Endodermal cell (in vitro differentiated cells): ENCODE results near the gene CDH13. TPM values are rescaled to one million over a fixed set of nuclear protein-coding genes. Genes with fewer than 3 reads are reported as not detected.

Experiments used
- DNase-seq: peaks from one replicate; pipeline ENCODE4 v3.0.0-alpha.2; 2017
- H3K27ac ChIP-seq: 2 replicates; pipeline ENCODE4 v1.5.1; 2013; ENCODE audit warnings: mild to moderate bottlenecking, low read depth, low read length, moderate library complexity
- H3K27me3 ChIP-seq: 2 replicates; pipeline ENCODE4 v1.6.1; 2013; ENCODE audit warnings: mild to moderate bottlenecking, low read length, moderate library complexity; ENCODE audit not compliant: insufficient read depth, control insufficient read depth, poor library complexity, severe bottlenecking
- H3K36me3 ChIP-seq: 2 replicates; pipeline ENCODE4 v1.7.0; 2013; ENCODE audit warnings: mild to moderate bottlenecking, low read length, moderate library complexity; ENCODE audit not compliant: control insufficient read depth, insufficient read depth
- H3K4me1 ChIP-seq: one replicate; pipeline ENCODE4 v1.7.0; 2013; ENCODE audit warnings: low read length; ENCODE audit not compliant: control insufficient read depth, insufficient read depth
- H3K4me3 ChIP-seq: 2 replicates; pipeline ENCODE4 v1.5.1; 2013; ENCODE audit warnings: mild to moderate bottlenecking, low read length, moderate library complexity
- H3K9ac ChIP-seq: 2 replicates; pipeline ENCODE4 v1.6.1; 2013; ENCODE audit warnings: mild to moderate bottlenecking, low read length, moderate library complexity; ENCODE audit not compliant: poor library complexity, severe bottlenecking; ENCODE audit errors: extremely low read depth
- H3K9me3 ChIP-seq: 2 replicates; pipeline ENCODE4 v1.6.1; 2013; ENCODE audit warnings: mild to moderate bottlenecking, low read length, moderate library complexity; ENCODE audit not compliant: control insufficient read depth
- H3K27ac Mint-ChIP-seq: 2 replicates; pipeline ENCODE4 v1.8.0; 2020; ENCODE audit warnings: mixed read lengths
- H3K27me3 Mint-ChIP-seq: 2 replicates; pipeline ENCODE4 v1.8.0; 2021; ENCODE audit warnings: mild to moderate bottlenecking, mixed read lengths; ENCODE audit not compliant: insufficient read depth
- H3K36me3 Mint-ChIP-seq: 2 replicates; pipeline ENCODE4 v1.8.0; 2020; ENCODE audit warnings: low read depth, mixed read lengths
- H3K4me1 Mint-ChIP-seq: 2 replicates; pipeline ENCODE4 v1.8.0; 2020; ENCODE audit warnings: mixed read lengths
- H3K4me3 Mint-ChIP-seq: 2 replicates; pipeline ENCODE4 v1.8.0; 2020; ENCODE audit warnings: mild to moderate bottlenecking, moderate library complexity, mixed read lengths
- H3K9me3 Mint-ChIP-seq: 2 replicates; pipeline ENCODE4 v1.8.0; 2020; ENCODE audit warnings: mild to moderate bottlenecking, mixed read lengths
- WGBS, 2 experiments: methylation state at CpG; one replicate each; pipeline versions ENCODE4 v1.1.5 to v1.1.7; 2013; ENCODE audit warnings: missing lambda C conversion rate in 2 of 2, mixed read lengths in 1 of 2; ENCODE audit not compliant: insufficient coverage in 1 of 2, insufficient read length in 1 of 2; 5-methylcytosine and 5-hydroxymethylcytosine counted together
- total RNA-seq, 2 donors: library from RNA; stranded (reverse); fragmentation: NEBNext Ultra II Directional in 1 of 2; extraction: Animal tissue kit (Norgen Biotek cat#: 25700) in 1 of 2; gene quantifications; 2 replicates in 1 of 2; 3 replicates in 1 of 2; pipeline ENCODE4 v1.2.1, GENCODE V29; 2021
- TF ChIP-seq, protein P1 (sequence below): fragments of 200-600 bp; sonication (generic); conservative IDR thresholded peaks from 2 replicates; pipeline ENCODE4 v1.5.0; 2021; ENCODE audit warnings: antibody characterized with exemption, mild to moderate bottlenecking

CDH13 gene
- total RNA-seq, 2 donors from 2014 or later, result 0.86 to 1.8 TPM

DNA sequence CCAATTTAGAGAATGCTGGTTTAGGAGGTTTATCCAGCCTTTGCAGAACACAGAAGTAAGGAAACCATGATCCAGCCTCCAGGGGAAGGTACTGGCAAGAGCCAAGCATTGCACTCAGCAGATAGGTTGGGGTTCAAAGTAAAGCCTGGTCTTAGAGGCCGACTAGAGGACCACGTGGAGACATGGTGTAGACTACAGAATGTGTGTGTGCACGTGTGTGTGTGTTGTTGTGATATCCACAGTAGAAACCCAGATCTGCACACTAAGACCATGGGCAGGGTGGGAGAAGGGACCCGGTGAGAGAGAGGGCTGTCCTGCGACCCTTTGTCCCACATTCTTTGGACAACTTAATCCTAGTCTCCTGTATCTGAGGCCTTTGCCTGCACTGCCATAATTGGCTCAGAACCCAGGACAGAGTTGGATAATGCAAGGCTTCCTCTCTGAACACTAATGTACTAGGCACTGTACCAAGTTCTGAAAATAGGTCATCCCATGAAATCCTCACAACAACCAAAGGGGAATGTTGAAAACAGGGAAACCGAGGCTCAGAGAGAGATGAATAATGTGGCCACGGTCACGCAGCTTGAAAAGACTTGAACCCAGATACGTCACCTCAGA, 855.9 kb downstream of the CDH13 start:
- 76 to 77% methylated on average over 5 to 9 of the region's 9 CpGs for WGBS, 2 experiments
- Histone ChIP-seq H3K9me3 (no peaks in the 10 kb centered on the region), H3K4me3 (no peak overlapping the region), H3K4me1 (peaks cover 3% of the 10 kb centered on the region), H3K27me3 (no peaks in the 10 kb centered on the region), H3K36me3 (no peaks in the 10 kb centered on the region), H3K9ac (no peak overlapping the region), H3K27ac (no peak overlapping the region)
- Mint-ChIP-seq H3K27me3 (peaks cover 6% of the 10 kb centered on the region), H3K9me3 (no peaks in the 10 kb centered on the region), H3K36me3 (no peaks in the 10 kb centered on the region), H3K4me1 (peaks cover 2% of the 10 kb centered on the region), H3K4me3 (no peak overlapping the region), H3K27ac (no peak overlapping the region)
- no peak for DNase-seq
- TF ChIP-seq, protein P1, sequence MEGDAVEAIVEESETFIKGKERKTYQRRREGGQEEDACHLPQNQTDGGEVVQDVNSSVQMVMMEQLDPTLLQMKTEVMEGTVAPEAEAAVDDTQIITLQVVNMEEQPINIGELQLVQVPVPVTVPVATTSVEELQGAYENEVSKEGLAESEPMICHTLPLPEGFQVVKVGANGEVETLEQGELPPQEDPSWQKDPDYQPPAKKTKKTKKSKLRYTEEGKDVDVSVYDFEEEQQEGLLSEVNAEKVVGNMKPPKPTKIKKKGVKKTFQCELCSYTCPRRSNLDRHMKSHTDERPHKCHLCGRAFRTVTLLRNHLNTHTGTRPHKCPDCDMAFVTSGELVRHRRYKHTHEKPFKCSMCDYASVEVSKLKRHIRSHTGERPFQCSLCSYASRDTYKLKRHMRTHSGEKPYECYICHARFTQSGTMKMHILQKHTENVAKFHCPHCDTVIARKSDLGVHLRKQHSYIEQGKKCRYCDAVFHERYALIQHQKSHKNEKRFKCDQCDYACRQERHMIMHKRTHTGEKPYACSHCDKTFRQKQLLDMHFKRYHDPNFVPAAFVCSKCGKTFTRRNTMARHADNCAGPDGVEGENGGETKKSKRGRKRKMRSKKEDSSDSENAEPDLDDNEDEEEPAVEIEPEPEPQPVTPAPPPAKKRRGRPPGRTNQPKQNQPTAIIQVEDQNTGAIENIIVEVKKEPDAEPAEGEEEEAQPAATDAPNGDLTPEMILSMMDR, result no peak

DNA sequence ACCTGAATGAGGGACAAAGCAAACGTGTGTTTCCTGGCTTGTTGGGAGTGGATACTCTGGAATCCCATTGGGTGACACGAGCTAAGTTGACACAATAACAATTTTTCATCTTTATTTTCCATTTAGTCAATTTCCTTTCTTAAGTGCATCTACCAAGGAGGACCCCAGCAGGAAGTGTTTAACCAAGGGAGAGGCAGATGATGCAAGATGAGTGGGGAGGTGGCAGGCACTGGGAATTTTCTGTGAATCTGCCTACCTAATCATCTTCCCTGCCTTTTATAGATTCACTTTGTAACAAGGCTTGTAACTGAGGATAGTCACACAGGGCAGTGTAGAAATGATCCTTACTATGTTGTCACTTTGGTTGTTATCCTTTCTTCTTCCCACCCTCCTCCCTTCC, 863.3 kb downstream of the CDH13 start:
- no peaks in the 10 kb centered on the region for H3K9me3 Mint-ChIP-seq
- H3K4me1 Mint-ChIP-seq, result peaks cover 14% of the 10 kb centered on the region
- no peaks in the 10 kb centered on the region for H3K36me3 Mint-ChIP-seq

DNA sequence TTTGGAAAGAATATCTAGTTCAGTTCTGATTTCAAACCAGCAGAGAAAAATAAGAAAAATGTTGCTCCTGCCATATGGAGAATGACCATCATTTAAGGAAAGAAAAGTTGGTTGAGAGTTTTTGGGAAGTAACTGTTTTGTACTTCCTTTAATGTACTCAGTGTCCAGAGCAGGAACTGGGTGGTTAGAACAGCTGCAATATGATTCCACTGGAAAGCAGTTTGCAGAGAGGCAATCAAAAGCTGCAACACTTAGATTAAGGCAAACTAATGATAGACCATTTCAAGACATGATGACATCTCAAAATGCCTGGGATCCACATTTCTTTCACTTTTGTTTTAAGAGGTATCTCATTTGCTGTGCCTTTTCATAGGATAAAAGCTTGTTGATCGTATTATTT, 867.7 kb downstream of the CDH13 start:
- Mint-ChIP-seq H3K27me3 (peaks cover 17% of the 10 kb centered on the region), H3K36me3 (no peaks in the 10 kb centered on the region), H3K27ac (no peak overlapping the region), H3K4me1 (peaks cover 14% of the 10 kb centered on the region), H3K9me3 (peaks cover 4% of the 10 kb centered on the region), H3K4me3 (no peak overlapping the region)
- peaks cover 9% of the 10 kb centered on the region for H3K27me3 ChIP-seq
- no peaks in the 10 kb centered on the region for H3K4me1 ChIP-seq
- H3K9ac ChIP-seq, result no peak overlapping the region
- H3K9me3 ChIP-seq, result no peaks in the 10 kb centered on the region
- H3K36me3 ChIP-seq, result no peaks in the 10 kb centered on the region
- no peak overlapping the region for H3K27ac ChIP-seq
- H3K4me3 ChIP-seq, result no peak overlapping the region
- TF ChIP-seq, protein P1, result no peak
- no peak for DNase-seq
- WGBS, 2 experiments, result 100% methylated on average over 1 of the region's 1 CpG; no CpG with 5 or more reads in 1 of the 2 experiments

More for the DNA sequence above, 863.3 kb downstream of the CDH13 start:
- Mint-ChIP-seq H3K27me3 (peaks cover 21% of the 10 kb centered on the region), H3K27ac (no peak overlapping the region), H3K4me3 (no peak overlapping the region)
- no peak for DNase-seq
- Histone ChIP-seq H3K4me3 (no peak overlapping the region), H3K4me1 (no peaks in the 10 kb centered on the region), H3K36me3 (no peaks in the 10 kb centered on the region), H3K9ac (no peak overlapping the region), H3K9me3 (no peaks in the 10 kb centered on the region), H3K27me3 (peaks cover 9% of the 10 kb centered on the region), H3K27ac (no peak overlapping the region)
- TF ChIP-seq, protein P1, result no peak
- 68% methylated on average over 2 of the region's 2 CpGs; no CpG with 5 or more reads in 1 of the 2 experiments for WGBS, 2 experiments
